SHP77 treated with DMSO at 0.1 percent for 48 hours (cell line): ENCODE data around the gene FBXW9.
"Not testable (repeated sequence)": the region's sequence is repeated elsewhere in the genome, so short reads cannot be mapped to it uniquely, and the experiment has no call there.

Experiments
- DNase-seq: peaks from one replicate; lab custom pipeline; 2025; lab: John Stamatoyannopoulos, UW

Gene FBXW9

DNA sequence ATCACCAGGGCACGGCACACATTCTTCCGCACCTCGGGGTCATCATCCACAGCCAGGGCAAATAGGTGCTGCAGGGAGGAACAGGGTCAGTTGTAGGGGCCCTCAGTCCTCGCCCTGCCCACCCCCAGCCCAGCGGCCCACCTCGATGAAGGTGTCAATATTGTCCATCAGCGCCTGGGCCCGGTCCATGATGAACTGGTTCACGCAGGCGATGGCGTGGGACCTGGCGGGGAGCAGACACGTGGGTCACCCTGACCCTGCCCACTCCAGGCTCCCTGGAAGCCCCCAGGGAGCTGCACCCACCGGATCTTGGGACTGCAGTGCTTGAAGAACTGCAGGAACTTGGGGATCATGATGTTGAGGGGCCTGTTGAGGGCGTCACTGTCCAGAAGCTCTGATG lies 18.7 kb upstream of the FBXW9 start:
- DNase-seq, result no peak

DNA sequence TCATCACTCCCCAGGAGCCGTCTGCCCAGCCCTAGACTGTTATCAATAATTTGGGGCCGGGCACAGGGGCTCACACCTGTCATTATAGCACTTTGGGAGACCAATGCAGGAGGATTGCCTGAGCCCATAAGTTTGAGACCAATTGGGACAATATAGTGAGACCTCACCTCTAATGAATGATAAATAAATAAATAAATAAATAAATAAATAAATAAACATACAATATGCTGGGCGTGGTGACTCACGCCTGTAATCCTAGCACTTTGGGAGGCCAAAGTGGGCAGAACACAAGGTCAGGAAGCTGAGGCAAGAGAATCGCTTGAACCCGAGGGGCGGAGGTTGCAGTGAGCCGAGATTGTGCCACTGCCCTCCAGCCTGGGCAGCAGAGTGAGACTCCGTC lies 16.9 kb upstream of the FBXW9 start:
- DNase-seq, result not testable (repeated sequence)

- not testable (repeated sequence) for DNase-seq
Observed at GRCh38 chr19:12712077-12712476, 15.6 kb upstream of the FBXW9 start.

GRCh38 chr19:12711187-12711586 lies 14.8 kb upstream of the FBXW9 start:
- no peak for DNase-seq

DNA sequence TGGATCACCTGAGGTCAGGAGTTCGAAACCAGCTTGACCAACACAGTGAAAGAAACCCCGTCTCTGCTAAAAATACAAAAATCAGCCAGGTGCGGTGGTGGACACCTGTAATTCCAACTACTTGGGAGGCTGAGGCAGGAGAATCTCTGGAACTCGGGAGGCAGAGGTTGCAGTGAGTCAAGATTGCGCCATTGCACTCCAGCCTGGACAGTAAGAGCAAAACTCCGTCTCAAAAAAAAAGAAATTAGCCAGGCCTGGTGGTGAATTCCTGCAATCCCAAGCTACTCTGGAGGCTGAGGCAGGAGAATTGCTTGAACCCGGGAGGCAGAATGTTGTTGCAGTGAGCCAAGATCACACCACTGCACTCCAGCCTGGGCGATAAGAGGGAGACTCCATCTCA lies 12.2 kb upstream of the FBXW9 start:
- no peak for DNase-seq

DNA sequence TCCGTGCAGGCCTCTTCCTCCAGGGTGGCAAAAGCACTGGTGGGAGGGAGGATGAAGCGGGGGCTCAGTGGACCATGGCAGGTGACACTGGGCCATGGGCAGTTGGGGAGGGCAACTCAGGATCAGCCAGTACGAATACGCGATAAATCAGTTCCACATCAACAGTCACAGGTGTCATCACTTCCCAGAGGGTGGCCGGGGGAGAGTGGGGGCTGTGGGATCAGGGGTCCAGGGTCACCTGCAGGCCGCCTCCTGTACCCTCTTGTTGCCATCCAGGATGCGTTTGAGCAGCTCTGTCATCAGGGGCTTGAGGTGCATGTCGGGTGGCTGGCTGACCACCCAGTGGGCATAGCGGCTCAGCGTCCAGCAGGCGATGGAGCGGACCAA lies 9.9 kb upstream of the FBXW9 start:
- DNase-seq, result no peak

DNA sequence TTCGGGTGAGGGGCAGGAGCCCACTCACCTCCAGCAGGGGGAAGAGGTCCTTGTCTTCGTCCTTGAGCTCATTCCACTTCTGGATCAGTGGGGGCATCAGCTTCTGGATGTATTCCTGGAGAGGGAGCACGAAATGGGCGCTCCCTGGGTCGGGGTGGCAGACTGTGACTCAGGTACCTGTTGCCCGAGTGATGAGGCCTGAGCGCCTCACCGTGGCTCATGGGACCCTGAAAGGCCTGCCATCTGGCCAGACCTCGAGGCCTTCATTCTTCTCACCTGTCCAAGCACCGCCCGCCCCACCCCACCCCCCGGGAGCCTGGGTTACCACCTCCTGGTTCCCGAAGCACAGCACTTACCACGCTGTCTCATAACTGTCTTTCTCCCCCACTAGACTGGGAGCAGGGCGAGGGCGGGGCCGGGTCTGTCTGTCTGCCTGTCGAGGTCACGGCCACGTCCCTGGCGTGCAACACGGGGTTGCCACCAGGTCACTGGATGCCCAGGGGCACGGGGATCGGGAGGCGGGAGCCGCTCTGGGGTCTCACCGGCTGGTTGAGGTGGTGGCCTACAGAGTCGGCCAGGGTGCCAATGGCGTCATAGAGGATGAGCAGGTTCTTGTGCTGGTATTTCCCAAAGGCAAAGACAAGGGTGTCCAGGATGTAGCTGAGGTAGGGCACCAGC lies 9.4 kb upstream of the FBXW9 start:
- DNase-seq, result no peak

DNA sequence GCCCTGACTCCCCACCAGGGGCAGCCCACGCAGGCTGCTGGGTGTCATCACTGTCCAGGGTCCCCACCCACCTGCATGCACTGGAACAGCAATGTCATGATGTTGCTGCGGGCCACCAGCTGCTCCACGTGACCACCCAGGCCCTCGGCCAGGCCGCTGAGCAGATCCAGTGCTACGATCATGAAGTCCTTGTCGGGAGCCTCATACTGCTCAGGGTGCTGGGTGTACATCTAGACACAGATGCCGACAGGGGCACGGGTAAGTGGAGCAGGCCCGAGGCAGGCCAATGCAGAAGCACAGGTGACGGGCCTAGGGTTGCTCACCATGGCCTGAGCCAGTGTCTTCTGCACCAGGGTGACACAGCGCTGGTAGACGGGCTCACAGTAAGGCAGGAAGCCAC lies 8.7 kb upstream of the FBXW9 start:
- no peak for DNase-seq

DNA sequence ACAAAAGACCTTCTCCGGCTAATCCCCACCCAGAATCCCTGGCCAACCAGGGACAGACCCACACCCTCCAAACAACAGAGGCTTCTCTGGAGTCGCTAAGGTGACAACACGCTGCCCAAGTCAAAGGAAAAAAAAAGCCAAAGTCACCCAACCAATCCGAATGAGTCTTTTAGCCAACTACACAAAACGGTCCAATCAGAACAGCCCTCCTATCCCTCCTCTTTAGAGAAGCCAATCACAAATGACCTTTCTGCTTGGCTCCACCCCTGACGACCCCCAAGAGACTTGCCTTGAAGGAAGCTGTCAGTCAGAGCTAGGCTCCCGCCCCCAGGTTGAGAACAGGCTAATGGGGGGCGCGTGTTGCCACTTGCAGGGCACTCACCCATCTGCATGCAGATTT lies 6.6 kb upstream of the FBXW9 start:
- no peak for DNase-seq

DNA sequence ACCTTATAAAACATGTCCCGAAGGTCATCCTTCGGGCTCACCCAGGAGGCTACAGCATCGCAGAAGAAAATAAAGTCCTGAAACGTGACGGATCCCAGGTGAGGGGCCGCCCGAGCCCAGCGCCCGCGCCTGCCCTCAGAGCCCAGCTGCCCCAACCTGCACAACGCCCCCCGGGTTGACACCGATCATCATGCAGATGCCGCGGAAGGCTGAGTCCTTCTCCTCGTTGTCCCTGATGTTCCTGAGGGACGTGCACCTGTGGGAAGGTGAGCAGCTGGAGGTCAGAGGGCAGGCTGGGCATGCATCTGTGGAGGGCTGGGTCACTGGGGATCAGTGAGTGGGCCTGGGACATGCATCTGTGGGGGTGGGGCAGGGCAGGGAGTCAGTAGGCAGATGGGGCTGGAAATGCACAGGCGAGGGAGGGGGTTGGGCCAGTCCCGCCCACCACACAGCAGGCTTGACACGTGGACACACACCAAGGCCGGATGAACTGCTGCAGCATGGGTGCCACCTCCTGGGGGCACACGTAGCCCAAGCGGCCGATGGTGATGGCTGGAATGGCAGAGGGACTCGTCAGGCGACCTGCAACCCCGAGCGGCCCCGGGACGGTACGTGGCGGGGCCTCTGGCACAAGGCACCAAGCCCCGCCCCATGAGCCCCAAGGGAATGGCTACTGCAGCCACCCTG lies 5.3 kb upstream of the FBXW9 start:
- DNase-seq, result no peak

DNA sequence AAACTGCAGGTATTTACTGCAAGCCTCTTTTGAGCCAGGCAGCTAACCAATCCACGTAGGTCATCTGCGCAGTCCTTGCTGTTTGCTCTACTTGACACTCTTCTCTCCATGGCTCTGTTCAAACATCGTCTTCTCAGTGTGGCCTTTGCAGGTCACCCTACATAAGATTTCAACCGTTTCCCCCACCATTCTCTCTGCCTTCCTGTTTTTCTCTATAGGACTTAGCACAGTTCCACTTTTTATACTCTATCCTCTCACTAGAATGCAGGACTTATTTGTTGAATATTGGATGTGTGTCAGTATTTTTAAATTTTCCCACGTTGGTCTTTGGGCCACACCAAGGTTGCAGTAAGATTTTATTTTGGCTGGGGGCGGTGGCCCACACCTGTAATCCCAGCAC lies 1.7 kb upstream of the FBXW9 start:
- DNase-seq, result no peak

DNA sequence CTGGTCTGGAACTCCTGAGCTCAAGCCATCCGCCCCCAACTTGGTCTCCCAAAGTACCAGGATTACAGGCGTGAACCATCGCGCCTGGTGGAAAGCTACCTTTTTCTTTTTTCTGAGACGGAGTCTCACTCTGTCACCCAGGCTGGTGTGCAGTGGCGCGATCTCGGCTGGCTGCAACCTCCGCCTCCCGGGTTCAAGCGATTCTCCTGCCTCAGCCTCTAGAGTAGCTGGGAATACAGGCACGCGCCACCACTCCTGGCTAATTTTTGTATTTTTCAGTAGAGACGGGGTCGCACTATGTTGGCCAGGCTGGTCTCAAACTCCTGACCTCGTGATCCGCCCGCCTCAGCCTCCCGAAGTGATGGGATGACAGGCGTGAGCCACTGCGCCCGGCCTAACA lies 994 bp upstream of the FBXW9 start:
- DNase-seq, result not testable (repeated sequence)

DNA sequence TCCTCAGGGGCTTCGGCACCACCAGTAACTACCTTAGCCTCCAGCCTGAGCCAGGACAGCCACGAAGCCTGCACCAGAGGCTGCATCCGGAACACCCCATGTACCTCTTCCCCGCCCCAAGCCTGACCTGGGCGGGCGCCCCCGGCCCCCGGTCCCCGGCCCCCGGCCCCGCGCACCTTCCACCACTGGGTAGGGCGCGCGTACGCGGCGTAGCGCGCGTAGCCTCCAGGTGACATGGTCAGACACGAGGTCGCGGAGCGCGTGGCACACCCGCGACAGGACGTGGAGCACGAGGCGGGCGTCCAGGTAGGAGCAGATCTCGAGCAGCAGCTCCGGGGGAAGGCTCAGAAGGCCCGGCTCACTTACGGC lies 450 bp downstream of the FBXW9 start:
- no peak for DNase-seq

DNA sequence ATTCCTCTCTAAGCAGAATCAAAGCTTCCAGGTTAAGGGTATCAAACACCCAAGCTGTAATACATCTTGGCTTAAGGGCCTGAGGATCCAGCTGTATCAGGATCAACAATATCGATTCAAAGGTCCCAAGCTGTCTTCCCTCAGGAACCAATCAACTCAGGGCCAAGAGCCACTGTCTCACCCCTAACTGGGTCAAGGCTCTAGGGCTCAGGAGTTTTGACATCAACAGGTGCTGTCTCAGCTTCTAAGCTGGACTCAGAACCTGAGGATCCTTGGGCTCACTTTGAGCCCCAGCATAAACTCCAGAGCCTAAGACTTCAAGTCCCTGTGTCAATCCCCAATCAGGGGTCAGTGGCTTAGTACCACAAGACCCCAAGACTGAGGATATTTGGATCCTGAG lies 917 bp downstream of the FBXW9 start:
- DNase-seq, result no peak

GRCh38 chr19:12695096-12695495 lies 1.3 kb downstream of the FBXW9 start:
- no peak for DNase-seq

GRCh38 chr19:12694641-12695040 lies 1.8 kb downstream of the FBXW9 start:
- DNase-seq, result no peak

DNA sequence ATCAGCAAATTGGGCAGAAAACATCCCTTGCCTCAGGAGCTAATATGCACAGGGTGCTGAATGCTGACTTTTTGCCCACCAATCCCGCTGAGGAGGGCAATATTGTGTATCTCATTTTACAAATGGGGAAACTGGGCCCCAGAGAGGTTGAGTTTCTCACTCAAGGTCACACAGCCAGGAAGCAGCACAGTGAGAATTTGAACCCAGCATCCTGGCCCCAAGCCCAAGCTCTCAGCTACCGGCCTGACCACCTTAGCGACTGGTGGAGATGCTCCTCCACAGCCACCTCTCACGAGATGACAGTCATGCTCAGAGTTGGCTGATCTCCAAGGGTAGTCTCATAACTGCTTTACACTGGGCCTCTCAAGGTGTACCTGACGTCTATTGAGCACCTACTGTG lies 3.5 kb downstream of the FBXW9 start:
- DNase-seq, result no peak

DNA sequence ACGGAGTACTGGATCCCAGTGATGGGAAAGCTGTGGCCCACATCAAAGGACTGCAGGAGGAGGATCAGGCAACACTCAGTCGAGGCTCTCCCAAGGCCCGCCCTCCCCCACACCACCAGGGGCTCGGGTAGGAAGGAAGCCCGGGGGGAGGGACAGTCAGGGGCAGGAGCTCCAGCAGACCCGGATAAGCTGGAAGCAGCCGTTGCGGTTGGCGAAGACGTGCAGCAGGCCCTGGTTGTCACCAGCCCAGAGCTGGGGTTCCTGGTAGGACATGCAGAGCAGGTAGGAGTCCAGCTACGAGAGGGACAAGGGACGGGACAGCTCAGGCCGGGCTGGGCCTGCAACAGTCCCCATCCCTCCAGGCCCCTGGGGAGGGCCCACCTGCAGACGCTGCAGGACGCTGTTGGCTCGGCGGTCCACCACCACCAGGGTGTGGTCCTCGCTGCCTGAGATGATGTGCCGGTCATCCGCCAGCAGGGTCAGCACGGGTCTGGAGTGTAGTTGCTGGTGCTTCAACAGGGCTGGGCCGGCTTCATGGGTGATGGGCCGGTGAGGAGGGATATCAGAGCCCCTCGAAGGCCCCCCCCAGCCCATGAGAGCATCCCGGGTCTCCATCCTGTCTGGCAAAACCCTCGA lies 6.7 kb downstream of the FBXW9 start:
- DNase-seq, result no peak

DNA sequence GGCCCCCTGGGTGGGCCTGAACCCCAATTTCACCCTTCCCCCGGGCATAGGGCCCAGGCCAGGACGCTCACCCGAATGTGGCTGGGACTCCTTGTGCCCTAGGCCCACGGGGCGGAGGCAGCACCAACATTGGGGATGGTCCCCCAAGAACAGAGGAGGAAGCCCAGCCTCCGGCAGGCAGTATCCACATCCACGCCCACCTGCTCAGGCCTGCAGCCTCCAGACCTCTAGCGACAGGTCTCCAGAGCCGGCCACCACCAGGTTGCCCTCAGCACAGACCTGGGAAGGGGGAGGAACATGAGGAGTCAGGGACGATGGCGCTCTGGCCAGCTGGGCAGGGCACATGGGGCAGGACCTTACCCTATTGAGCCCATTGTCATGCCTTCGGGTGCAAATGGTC lies 7.4 kb downstream of the FBXW9 start:
- DNase-seq, result no peak

DNA sequence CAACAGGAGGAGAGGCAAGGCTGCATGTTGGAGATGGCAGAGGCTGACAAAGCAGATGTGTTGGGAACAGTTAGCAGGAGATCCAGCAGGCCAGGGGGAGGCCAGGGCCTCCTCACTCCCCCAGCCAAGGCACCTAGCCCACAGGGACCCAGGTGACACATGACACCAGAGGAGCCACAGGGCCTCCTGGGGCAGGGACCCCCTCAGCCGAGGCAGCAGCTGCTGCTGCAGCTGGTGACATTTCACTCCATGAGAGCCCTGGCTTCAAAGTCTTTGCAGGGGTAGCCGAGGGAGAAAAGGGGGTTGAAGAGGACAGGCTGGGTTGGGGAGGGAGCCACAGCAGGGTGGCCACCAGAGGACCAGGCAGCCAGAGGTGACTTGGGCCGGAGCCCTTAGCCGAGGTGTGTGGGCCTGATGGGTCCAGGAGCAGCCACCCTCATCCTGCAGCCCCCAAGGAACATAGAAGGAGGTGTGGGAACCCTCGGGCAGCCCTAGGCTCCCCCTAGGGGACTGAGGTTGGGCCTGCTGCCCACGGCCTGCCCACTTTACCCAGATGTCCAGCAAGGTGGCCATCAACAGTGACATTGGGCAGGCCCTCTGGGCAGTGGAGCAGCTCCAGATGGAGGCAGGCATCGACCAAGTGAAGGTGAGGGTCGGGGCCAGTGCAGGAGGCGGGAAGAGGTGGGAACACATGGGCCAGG lies 8.8 kb downstream of the FBXW9 start, which contains the start of gene GNG14:
Gene GNG14 (plus strand): TSS at position 503 of the 701 bp plus-strand sequence. CDS start 51 bp downstream, at position 554.
- no peak for DNase-seq

DNA sequence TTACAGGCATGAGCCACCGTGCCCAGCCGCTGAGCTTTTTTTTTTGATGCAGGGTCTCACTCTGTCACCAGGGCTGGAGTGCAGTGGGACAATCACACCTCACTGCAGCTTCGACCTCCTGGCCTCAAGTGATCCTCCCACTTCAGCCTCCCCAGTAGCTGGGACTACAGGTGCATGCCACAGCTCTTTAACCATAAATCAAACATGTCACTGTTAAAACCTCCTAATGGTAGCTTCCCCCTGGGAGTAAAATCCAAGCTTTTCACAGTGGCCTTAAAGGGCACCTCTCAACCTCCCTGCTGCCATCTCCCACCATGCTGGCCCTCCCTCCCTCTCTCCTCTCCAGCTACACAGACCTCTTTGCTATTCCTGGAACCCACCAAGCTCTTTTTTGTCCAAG lies 10.6 kb downstream of the FBXW9 start:
- no peak for DNase-seq

- DNase-seq, result peak; percentile 93
Observed at GRCh38 chr19:12681074-12681987, 15.1 kb downstream of the FBXW9 start, which contains the start of gene DHPS. Gene DHPS (minus strand): TSS chr19:12681880. CDS start chr19:12681766, 114 bp downstream.
